K562 (cell line): ENCODE data around the gene SORT1. TPM values are rescaled to one million over a fixed set of nuclear protein-coding genes. Genes with fewer than 3 reads are reported as not detected.

Experiments used
- ESRRA ChIP-seq: fragments of 450-650 bp; IDR thresholded peaks from 2 replicates; pipeline ENCODE4 v1.6.1; 2014; ENCODE audit warnings: low read depth, mild to moderate bottlenecking, moderate library complexity, borderline replicate concordance
- FOXK1 ChIP-seq: sonication (generic); formaldehyde crosslinking; IDR thresholded peaks from 2 replicates; pipeline ENCODE4 v1.8.0; 2022; ENCODE audit warnings: missing genetic modification reagents, mild to moderate bottlenecking, borderline replicate concordance
- LARP7 ChIP-seq: fragments of 450-650 bp; IDR thresholded peaks from 2 replicates; pipeline ENCODE4 v1.6.1; 2016
- NR1H2 ChIP-seq: sonication (generic); formaldehyde crosslinking; IDR thresholded peaks from 2 replicates; pipeline ENCODE4 v1.4.0; 2020; ENCODE audit warnings: mild to moderate bottlenecking, missing genetic modification reagents
- RB1 ChIP-seq: fragments of 450-650 bp; IDR thresholded peaks from 2 replicates; pipeline ENCODE4 v1.6.1; 2017; ENCODE audit warnings: low read depth, mild to moderate bottlenecking
- SMAD1 ChIP-seq: fragments of 150-350 bp; IDR thresholded peaks from 2 replicates; pipeline ENCODE4 v1.6.1; 2014; ENCODE audit warnings: low read length, low read depth; ENCODE audit not compliant: partially characterized antibody
- SMARCE1 ChIP-seq: fragments of 450-650 bp; IDR thresholded peaks from 2 replicates; pipeline ENCODE4 v1.7.1; 2016; ENCODE audit warnings: mild to moderate bottlenecking
- ZNF24 ChIP-seq: fragments of 450-650 bp; IDR thresholded peaks from 2 replicates; pipeline ENCODE4 v1.6.1; 2016
- polyA plus RNA-seq, 8 experiments: library from polyadenylated mRNA; depleted of rRNA in 4 of 8; stranded (reverse) in 5 of 8; unstranded in 3 of 8; fragments of >200 nt; fragmentation: Nextera tagmentation in 2 of 8; fragmentation: Illumina TruSeq in 1 of 8; extraction: Ambion mirVana in 2 of 8; extraction: Trizol in 1 of 8; gene quantifications; 2 replicates each; pipeline versions ENCODE4 v1.2.1 to v1.2.3, GENCODE V29; 2011 to 2014; ENCODE audit warnings: inconsistent platforms in 1 of 8, missing spikeins in 1 of 8
- total RNA-seq, 7 experiments: library from RNA; depleted of rRNA in 6 of 7; stranded (reverse); fragments of >200 nt in 6 of 7; fragmentation: Illumina TruSeq in 2 of 7; extraction: Trizol in 2 of 7; gene quantifications; 2 replicates each; pipeline versions ENCODE4 v1.2.1 to v1.2.3, GENCODE V29; 2011 to 2021; ENCODE audit warnings: low replicate concordance in 1 of 7
- TF ChIP-seq, protein P1 (sequence below): fragments of 250-450 bp; sonication (Bioruptor Pico); IDR thresholded peaks from 2 replicates; pipeline ENCODE4 v1.4.0; 2020
- TF ChIP-seq, protein P2 (sequence below): sonication (generic); formaldehyde crosslinking; IDR thresholded peaks from 2 replicates; pipeline ENCODE4 v1.8.0; 2022; ENCODE audit warnings: missing genetic modification reagents, mild to moderate bottlenecking, moderate library complexity, borderline replicate concordance
- TF ChIP-seq, protein P3 (sequence below): fragments of 250-450 bp; sonication (Bioruptor Pico); IDR thresholded peaks from 2 replicates; pipeline ENCODE4 v1.5.0; 2022; ENCODE audit warnings: mild to moderate bottlenecking
- TF ChIP-seq, protein P4 (sequence below), 3 experiments: IDR thresholded peaks in 2 of 3; conservative IDR thresholded peaks in 1 of 3; 2 replicates each; pipeline ENCODE4 v1.5.1; 2011 to 2012; ENCODE audit warnings: low read length in 3 of 3, mild to moderate bottlenecking in 3 of 3, control low read depth in 2 of 3, improper control_type of control experiment in 1 of 3, inconsistent platforms in 1 of 3, low read depth in 1 of 3, mixed read lengths in 1 of 3, moderate library complexity in 1 of 3; ENCODE audit not compliant: insufficient read depth in 2 of 3

The SORT1 gene
- total and polyA plus RNA-seq, 9 of the 15 experiments (the other 6 are each of a cell fraction or from before 2014, with no cell fraction given), result 27.4 to 112 (median 65.0) TPM

DNA sequence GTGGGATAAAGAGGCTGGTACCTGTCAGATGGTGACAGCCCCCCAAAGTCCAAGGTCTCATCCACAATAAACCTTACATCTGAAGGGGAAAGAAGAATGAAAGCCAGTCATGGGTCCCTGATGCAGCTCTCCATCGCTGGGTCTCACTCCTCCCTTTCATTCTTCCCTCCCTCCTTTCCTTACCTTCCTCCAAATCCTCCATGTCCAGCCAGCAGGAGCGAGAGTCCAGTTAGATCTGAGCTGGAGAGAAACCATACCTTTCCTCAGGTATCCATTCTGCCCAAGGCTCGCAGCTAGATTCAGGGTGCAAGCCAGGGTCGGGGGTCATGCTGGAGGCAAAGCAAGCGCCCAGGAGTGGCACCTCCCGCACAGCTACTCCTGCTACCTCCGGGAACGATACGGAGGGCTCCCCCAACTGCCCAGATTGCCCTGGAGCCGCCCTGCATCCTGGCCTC is 115.2 kb downstream of the SORT1 start (continued):
- TF ChIP-seq, protein P1, sequence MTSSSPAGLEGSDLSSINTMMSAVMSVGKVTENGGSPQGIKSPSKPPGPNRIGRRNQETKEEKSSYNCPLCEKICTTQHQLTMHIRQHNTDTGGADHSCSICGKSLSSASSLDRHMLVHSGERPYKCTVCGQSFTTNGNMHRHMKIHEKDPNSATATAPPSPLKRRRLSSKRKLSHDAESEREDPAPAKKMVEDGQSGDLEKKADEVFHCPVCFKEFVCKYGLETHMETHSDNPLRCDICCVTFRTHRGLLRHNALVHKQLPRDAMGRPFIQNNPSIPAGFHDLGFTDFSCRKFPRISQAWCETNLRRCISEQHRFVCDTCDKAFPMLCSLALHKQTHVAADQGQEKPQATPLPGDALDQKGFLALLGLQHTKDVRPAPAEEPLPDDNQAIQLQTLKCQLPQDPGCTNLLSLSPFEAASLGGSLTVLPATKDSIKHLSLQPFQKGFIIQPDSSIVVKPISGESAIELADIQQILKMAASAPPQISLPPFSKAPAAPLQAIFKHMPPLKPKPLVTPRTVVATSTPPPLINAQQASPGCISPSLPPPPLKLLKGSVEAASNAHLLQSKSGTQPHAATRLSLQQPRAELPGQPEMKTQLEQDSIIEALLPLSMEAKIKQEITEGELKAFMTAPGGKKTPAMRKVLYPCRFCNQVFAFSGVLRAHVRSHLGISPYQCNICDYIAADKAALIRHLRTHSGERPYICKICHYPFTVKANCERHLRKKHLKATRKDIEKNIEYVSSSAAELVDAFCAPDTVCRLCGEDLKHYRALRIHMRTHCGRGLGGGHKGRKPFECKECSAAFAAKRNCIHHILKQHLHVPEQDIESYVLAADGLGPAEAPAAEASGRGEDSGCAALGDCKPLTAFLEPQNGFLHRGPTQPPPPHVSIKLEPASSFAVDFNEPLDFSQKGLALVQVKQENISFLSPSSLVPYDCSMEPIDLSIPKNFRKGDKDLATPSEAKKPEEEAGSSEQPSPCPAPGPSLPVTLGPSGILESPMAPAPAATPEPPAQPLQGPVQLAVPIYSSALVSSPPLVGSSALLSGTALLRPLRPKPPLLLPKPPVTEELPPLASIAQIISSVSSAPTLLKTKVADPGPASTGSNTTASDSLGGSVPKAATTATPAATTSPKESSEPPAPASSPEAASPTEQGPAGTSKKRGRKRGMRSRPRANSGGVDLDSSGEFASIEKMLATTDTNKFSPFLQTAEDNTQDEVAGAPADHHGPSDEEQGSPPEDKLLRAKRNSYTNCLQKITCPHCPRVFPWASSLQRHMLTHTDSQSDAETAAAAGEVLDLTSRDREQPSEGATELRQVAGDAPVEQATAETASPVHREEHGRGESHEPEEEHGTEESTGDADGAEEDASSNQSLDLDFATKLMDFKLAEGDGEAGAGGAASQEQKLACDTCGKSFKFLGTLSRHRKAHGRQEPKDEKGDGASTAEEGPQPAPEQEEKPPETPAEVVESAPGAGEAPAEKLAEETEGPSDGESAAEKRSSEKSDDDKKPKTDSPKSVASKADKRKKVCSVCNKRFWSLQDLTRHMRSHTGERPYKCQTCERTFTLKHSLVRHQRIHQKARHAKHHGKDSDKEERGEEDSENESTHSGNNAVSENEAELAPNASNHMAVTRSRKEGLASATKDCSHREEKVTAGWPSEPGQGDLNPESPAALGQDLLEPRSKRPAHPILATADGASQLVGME (CRISPR knock-in tag), result 0 out of 2 replicates have a peak, but pooled peaks have one; percentile 11
- 0 out of 2 replicates have a peak, but pooled peaks have one; percentile 5 for TF ChIP-seq RB1
- TF ChIP-seq ZNF24, result no peak
- TF ChIP-seq SMAD1, result no peak
- 0 out of 2 replicates have a peak, but pooled peaks have one; percentile 33 for TF ChIP-seq NR1H2 (CRISPR knock-in tag)
- TF ChIP-seq, protein P2, sequence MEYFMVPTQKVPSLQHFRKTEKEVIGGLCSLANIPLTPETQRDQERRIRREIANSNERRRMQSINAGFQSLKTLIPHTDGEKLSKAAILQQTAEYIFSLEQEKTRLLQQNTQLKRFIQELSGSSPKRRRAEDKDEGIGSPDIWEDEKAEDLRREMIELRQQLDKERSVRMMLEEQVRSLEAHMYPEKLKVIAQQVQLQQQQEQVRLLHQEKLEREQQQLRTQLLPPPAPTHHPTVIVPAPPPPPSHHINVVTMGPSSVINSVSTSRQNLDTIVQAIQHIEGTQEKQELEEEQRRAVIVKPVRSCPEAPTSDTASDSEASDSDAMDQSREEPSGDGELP (CRISPR knock-in tag), result no peak
- TF ChIP-seq, protein P3, sequence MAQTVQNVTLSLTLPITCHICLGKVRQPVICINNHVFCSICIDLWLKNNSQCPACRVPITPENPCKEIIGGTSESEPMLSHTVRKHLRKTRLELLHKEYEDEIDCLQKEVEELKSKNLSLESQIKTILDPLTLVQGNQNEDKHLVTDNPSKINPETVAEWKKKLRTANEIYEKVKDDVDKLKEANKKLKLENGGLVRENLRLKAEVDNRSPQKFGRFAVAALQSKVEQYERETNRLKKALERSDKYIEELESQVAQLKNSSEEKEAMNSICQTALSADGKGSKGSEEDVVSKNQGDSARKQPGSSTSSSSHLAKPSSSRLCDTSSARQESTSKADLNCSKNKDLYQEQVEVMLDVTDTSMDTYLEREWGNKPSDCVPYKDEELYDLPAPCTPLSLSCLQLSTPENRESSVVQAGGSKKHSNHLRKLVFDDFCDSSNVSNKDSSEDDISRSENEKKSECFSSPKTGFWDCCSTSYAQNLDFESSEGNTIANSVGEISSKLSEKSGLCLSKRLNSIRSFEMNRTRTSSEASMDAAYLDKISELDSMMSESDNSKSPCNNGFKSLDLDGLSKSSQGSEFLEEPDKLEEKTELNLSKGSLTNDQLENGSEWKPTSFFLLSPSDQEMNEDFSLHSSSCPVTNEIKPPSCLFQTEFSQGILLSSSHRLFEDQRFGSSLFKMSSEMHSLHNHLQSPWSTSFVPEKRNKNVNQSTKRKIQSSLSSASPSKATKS, result no peak
- 0 out of 2 replicates have a peak, but pooled peaks have one; percentile 7 for TF ChIP-seq ESRRA
- TF ChIP-seq SMARCE1, result no peak
- TF ChIP-seq, protein P4, sequence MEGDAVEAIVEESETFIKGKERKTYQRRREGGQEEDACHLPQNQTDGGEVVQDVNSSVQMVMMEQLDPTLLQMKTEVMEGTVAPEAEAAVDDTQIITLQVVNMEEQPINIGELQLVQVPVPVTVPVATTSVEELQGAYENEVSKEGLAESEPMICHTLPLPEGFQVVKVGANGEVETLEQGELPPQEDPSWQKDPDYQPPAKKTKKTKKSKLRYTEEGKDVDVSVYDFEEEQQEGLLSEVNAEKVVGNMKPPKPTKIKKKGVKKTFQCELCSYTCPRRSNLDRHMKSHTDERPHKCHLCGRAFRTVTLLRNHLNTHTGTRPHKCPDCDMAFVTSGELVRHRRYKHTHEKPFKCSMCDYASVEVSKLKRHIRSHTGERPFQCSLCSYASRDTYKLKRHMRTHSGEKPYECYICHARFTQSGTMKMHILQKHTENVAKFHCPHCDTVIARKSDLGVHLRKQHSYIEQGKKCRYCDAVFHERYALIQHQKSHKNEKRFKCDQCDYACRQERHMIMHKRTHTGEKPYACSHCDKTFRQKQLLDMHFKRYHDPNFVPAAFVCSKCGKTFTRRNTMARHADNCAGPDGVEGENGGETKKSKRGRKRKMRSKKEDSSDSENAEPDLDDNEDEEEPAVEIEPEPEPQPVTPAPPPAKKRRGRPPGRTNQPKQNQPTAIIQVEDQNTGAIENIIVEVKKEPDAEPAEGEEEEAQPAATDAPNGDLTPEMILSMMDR (IDR thresholded peaks at IDR 0.05 in 2 of 3, conservative IDR thresholded peaks at IDR 0.05 in 1 of 3; ENCODE audit: insufficient read depth in 2 of 3, low read depth in 1 of 3, low read length in 3 of 3), result 0 out of 6 replicates have a peak, but pooled peaks of 1 of the 3 experiments have one; percentile 14
- 0 out of 2 replicates have a peak, but pooled peaks have one; percentile 57 for TF ChIP-seq LARP7
- peak; percentile 23; the same call in 1 of the 2 replicates for TF ChIP-seq FOXK1 (CRISPR knock-in tag)
